HK-2 (cell line): ENCODE data around the gene TADA1.

Experiments used
- DNase-seq: peaks from one replicate; pipeline ENCODE4 v3.0.0-alpha.2; 2018; ENCODE audit not compliant: unreplicated experiment

Gene TADA1, protein sequence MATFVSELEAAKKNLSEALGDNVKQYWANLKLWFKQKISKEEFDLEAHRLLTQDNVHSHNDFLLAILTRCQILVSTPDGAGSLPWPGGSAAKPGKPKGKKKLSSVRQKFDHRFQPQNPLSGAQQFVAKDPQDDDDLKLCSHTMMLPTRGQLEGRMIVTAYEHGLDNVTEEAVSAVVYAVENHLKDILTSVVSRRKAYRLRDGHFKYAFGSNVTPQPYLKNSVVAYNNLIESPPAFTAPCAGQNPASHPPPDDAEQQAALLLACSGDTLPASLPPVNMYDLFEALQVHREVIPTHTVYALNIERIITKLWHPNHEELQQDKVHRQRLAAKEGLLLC

DNA sequence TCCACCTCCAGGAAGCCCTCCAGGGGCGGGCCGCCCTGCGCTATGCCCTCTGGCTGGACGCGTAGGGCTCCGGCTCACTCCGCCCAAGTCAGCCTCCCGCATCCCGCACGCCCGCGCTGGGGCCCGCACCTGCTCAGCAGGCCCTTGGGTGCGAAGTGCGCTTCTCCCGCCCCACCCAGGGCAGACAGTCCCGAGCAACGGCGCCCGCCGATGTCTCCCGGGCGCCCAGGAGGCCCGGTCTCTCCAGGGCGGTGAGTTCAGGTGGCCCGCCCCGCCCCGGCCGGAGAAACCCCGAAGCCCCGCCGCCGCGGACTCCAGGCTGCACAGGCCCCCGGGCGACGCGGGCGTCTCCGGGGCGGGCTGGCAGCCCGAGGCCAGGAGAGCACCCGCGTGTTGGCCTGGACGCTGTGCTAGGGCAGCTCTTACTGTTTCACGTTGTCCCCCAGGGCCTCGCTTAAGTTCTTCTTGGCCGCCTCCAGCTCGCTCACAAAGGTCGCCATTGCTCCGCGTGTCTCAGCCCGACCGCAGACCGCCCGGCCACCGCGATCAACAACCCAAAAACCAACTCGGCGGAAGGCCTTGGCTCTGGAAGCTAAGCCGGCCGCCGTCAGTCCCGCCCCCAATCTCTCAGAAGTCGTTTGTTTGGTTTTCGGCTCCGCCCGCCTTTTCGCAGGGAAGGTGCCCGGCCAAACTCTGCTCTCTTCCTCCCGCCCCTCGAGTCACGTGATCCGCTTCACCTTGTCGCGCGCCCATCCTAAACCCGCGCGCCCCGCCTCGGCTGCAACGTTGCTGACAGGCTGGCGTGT is at the start of gene TADA1:
TSS of gene TADA1 (minus strand) at position 531 of the 806 bp plus-strand sequence. CDS start at position 500, 31 bp downstream.
- peak; percentile 98 for DNase-seq

DNA sequence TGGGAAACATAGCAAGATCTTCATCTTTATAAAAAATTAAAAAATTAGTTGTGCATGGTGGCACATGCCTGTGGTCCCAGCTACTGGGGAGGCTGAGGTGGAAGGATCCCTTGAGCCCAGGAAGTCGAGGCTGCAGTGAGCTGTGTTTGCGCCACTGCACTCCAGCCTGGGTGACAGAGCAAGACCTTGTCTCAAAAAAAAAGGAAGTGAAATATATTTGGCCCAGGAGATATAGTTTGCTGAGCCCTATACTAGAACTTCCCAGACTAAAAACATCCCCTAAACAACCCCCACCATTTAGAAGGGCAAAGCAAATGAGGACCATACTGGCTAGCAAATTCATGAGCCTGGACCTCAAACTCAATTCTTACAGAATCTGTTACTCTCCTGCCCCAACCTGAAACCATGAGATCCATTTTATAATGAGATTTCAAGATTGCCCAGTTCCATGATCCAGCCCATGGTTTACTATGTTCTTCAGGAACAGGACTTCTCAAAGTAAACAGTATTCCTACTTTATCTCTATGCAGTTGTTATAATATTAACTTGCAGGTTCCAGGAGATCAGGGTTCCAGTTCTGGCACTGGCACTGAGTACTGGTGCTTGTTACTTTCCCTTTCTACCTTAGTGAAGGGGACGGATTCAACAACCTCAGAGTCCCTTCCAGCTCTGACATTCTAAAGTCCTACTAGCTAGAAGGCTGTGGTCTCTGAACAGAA is 48.9 kb upstream of the TADA1 start:
- no peak for DNase-seq

DNA sequence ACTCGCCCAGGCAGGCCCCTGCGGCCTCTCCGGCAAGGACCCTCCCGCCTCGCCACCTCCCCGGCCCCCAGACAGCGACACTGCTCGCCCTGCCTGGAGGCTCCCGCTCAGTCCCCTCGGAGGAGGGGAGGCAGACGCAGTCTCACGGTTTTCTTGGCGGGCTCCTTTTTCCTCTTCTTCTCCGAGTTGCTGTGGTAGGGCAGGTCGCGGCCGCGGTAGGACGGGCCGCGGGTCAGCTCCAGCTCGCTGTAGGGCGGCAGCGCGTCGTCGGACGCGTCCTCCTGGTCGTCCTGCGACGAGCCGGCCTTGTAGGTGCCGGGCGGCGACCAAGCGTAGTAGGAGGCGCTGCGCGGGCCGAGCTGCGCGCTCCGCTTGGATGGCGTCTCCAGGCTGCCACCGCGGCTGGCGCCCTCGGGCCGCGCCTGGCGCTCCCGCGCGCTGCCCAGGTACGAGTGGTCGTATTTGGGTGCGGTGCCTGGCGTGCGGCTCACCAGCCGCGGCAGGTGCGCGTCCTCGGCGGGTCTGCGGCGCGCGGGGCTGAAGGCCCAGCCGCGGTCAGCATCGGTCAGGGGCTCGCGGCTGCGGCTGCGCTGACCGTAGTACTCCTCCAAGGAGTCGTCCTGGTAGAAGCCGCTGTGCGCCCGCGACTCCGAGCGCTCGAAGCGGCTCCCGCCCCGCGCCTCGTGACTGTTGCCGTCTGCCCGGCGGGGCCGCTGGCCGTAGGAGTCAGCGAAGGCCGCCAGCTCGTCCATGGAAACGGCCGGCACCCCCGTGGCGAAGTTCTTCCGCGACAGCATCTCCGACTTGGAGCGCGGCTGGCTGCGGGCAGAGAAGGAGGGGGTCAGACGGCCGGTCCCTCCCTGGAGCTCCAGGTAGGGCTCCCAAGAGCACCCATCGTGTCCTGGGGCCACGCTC is 44.8 kb upstream of the TADA1 start:
- no peak for DNase-seq

DNA sequence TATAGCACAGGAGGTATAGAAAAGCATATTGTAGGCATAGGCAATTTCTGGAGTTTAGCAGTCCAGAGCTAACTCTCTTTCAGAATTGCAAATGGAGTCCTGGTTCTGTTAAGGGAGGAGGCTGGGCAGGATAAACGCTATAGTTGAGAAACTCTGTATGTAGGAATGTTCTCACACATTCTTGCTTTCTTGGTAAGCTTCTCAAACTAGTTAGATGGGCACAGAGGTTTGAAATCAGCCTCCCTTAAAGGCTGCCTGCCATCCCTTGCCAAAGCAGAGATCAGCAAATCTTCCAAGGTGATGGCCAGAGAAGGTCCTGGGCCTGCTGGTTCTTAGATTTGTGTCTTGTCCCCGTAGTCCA is 42.9 kb upstream of the TADA1 start:
- DNase-seq, result no peak

DNA sequence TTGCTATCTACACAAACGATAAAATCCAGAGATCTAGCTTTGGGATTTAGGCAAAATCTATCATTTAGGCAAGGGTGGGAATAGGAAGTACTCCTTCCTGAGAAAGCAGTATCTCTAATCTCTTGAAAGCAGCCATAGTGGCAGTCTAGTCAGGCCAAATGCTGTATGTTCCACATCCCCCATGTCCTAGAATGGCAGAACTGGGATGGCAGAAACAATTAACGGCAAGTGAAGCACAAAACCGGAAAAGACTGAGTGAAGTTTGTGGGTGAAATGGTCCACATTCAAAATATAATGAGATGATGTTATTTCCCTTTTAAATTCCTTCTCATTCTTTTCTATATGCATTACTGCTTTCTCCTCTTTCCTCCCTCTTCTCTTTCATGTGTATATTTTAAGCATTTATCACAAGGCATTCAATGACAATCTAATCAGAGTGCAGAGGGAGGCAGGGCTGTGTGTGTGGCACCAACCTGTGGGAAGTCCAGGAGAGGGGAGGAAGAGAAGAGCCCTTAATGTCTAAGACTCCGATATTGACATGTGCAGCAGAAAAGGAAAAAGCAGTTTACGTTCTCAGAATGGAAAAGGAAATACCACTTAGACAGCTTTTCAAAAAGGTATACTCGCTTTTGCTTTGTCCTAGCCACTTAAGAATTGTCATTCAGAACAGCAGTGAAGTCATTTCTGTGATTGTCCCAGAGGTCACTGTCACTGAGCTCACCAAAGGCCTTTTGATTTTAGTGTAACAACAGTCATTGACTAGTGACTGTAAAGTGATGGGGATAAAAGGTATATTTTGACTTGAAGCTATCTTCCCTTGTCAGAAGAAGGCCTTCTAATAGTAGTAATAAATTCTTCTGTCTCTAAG is 42.3 kb upstream of the TADA1 start:
- no peak for DNase-seq

DNA sequence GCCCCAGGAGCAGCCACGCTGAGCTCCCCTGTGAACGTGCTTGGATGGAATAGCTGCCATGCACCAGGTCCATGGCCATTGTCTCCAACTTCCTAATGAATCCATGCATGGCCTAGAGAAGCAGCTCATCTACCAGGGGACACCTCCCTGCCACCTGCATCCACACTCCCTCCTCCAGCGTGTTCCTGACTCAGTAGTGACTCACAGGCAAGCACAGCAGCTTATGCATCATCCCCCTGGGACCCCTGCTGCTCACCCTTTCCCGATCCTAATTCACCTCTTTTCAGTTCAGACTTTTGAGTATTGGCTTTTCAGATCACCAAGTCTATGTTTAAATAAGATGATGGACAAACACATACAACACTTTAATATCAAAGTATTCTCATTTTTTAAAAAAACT is 39.9 kb upstream of the TADA1 start:
- DNase-seq, result no peak

DNA sequence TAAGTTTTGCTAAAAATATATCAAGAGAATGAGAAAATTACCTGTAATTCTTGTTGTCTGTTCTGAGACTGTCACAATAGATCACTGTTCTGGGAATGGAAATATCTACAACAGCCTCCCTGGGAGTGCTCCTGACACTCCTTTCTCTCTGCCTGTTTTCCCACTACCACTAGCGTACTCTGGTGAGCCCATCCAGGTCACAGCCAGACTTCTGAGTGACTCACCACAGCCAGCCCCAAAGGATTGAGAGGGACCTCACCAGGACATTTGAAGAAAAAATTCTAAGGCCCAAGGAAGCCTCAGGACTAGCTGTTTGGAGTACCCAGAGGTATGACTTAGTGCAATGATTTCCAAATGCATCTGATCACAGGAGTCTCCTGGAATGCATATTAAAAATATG is 39.0 kb upstream of the TADA1 start:
- no peak for DNase-seq

DNA sequence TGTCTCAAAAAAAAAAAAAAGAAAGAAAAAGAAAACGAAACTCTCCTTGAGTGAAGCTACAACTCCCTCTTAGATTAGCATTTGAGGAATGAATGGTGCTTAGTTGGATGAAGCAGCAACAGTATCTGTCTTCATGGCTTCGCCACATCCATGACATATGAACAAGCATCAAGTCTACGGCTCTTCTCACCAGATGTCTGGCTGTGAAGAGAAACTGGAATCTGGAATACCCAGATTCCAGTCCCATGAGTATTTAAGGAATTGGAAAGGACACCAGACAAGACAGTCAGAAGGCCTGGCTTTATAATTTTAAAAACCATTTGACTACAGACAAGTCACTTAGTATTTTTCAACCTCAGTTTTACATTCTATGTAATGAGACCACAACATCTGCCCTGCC is 38.0 kb upstream of the TADA1 start:
- no peak for DNase-seq

DNA sequence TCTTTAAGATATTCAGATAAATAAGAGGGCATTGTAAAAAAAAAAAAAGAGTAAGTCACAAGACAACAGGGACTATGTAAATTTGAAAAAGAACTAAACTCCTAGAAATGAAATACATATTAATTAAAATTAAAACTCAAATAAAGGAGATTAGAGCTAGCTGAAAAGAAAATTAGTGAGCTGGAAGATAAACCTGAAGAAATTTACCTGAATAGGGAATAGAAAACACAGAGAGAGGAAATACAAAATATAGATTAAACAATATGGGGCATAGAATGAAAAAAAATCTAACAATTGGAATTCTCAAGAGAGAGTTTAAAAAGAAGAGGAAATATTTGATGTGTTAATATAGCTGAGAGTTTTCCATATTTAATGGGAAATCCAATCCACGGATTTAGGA is 35.6 kb upstream of the TADA1 start:
- DNase-seq, result no peak

DNA sequence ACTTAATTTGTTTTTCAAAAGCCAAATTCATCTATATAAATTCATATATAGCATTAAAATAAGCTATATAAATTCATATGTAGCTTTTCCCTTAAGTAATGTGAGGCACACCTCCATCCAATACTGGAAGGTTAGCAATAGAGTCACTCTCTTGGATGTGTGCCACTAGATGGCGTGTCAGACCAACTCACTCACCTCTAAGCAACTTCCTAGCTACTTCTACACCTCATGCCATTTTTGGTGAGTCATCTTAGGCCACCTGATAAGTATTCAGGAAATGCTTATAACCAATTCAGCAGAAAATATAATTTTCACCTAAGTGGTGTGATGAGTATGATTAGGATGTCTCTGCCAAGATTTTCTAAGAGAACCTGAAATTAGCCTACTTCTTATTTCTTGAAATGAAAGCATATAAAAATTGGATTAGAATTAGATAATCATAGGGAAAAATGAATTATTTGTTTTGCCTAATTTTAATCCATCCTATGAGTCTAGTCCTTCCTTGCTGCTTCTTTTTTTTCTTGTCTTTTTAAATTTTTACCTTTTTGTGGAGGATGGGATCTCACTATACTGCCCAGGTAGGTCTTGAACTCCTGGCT is 34.4 kb upstream of the TADA1 start:
- peak; percentile 71 for DNase-seq

DNA sequence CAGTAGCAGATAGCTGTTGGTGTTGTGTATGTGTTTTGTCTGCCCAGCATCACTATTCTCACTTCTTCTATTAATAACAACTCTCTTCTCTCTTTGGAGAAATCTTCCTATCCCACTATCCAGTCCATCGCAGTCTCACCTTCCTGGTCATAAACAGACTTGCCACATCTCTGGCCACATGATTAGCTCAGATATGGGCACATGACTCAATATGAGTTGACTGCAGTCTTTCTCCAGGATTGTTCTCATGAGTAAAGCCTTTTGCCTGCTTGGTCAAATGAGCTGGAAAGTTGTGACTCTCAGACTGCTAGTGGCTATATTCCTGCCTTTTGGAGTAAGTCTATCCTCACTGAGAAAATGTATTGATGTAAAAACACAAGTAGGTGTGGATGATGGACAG is 32.9 kb upstream of the TADA1 start:
- no peak for DNase-seq

DNA sequence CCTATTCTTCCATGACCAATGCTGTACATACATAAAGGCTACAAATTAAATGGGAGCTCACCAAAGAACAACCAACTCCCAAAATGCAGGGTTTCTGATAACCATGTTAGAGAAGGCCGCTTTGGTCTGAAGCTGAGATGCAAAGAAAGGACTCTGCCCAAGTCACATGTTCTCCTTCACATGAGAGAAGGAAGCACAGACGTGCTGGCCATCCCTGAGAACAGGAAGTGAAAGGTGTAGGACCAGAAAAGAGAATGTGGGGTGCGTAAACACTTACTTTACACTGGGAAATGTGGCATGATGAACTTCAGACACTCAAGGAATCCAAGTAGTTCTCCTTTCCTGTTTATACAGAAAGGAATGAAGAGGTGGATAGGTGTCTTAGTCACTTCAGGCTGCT is 31.7 kb upstream of the TADA1 start:
- DNase-seq, result no peak

DNA sequence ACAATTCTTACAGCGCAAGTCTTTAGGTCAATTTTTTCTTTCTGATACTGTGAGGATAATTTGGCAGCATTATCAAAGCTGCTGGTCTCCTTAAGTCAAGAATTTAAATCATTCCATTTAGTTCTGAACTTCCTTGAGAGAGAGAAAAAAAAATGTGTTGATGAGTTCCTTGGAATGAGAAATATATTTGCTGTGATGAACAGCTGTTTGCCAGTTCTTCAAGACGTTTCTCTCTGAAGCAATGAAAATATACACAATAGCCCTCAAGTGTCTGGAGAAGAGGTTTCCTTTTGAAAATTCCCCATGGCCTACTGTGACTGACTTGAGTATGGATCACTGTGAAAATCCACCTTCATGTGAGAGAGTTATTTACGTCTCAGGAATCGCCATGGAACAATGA is 31.0 kb upstream of the TADA1 start:
- no peak for DNase-seq

DNA sequence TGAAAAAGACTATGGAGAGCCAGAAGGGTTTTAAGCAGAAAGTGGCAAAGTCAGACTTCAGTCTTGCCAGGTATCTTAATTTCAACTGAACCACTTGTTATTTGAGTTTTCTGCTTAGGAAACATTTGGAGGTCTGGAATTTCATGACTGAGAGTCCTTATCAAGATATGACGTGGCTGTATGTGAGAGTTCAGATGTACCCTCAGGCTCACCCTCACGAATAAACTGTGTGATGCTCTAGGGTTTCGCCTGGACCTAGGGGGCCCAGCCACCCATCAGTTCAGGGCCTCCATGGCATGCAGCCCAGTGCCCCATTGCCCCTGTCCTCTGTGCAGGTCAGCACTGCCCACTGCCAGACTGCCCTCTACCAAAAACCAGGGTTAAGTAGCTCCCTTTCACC is 30.6 kb upstream of the TADA1 start:
- no peak for DNase-seq

DNA sequence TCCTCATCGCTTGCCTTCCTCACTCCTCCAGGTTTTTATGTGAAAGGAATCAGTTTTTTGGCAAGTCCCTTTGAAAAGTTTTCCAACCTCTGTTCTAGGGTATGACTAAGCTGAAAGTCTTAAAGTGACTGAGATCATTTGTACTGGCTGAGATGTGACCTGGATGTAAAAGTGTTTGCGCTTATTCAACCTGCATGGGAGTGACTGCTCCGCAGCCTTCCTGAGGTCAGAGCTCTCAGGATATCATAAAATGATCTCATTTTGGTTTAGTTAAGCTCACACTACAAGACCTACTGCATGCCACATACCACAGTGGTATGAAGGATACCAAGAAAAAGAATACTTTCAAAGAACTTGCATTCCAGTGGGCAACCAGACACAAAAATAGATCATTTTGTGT is 29.8 kb upstream of the TADA1 start:
- DNase-seq, result peak; percentile 29

DNA sequence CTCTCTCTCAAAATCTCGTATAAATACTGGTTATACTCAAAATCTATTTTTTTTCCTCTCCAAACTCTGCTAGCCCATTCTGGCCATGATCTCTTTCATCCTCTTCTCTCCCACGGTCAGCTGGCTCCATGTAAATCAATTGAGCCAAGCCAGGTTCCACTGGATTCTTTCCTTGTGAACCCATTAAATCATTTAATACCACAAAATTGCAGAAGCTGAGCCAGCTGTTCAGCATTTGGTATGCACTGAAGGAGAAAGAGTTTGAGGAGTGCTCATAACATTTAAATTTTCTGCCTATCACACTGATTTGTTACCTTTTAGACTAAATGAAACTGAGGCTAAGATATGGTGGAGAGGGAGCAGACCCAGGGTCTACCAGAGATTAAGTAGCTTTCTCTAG is 29.1 kb upstream of the TADA1 start:
- DNase-seq, result no peak

DNA sequence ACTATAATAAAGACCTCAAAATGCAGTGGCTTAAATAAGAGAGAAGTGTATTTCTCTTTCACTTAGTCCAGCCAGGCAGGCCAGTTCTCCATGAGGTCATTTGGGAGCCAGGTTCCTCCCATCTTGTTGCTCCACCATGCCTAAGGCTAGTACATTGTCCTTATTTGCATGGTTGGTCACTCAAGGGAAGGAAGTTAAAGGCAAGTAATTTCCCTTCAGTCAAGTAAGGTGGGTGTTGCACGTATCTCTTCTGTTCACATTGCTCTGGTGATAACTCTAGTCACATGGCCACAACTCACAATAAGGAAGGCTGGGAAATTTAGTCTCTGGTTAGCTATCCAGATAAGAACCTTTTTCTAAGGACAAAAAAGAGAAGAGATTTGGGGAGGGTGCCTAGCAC is 27.2 kb upstream of the TADA1 start:
- DNase-seq, result no peak

DNA sequence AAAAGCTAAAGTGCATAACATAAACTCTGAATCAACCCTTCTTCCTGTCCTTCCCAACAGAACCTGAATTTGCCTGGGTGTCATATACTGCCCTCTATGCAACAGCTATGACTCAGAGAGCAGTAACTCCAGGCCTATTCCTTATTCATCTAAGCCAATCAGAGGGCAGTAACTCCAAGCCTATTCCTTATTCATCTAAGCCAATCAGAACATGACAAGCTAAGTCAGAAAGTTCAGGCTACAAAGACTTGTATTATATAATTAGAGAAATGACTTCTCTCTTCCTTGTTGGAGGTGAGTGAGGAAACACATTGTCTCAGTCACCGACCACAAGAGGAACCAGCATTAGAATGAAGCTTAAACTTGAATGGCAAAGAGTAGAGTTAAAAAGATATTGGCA is 26.2 kb upstream of the TADA1 start:
- no peak for DNase-seq

DNA sequence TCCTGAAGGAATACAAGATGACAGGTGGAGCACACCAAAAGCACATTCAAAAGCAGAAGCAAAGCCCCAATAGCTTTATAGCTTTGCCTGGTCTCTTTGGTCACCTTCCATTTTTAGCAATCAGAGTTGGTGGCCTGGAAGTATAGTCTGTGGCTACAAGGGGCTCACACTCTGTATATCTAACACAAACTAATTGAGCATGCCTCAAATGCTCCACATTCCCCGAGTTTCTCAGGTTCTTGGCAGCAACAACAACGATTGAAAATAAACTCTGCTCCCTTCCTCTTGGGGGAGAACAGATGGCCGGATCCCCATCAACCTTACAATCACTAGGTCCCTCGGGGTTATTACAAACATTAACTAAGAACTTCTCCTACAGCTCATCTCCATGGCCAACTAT is 24.9 kb upstream of the TADA1 start:
- no peak for DNase-seq

DNA sequence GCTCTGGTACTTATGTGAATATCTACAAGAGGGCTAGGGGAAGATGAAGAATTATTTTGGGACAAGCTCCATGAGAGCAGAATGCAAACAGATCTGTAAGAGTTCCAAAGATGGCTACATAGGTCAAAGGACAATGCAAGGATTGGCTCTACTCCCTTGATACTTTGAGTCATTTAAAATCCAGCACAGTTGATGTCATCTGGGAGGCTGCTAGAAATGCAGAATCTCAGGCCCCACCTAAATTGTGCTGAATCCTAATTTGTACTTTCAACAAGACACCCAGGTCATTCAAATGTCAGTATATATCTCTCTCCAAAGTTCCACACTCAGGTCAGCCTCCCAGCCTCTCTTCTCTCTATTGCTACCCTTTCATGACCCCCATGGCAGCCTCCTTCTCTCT is 23.7 kb upstream of the TADA1 start:
- no peak for DNase-seq
